ENCODE measurements around the gene RBP2.

- TF ChIP-seq TBL1XR1 (IDR thresholded peaks at IDR 0.05; ENCODE audit: low read length in 2 of 2) = no peak
- TF ChIP-seq ZNF146 (CRISPR knock-in tag; IDR thresholded peaks at IDR 0.05; ENCODE audit: unreplicated experiment) = no peak
- TF ChIP-seq, protein P1, sequence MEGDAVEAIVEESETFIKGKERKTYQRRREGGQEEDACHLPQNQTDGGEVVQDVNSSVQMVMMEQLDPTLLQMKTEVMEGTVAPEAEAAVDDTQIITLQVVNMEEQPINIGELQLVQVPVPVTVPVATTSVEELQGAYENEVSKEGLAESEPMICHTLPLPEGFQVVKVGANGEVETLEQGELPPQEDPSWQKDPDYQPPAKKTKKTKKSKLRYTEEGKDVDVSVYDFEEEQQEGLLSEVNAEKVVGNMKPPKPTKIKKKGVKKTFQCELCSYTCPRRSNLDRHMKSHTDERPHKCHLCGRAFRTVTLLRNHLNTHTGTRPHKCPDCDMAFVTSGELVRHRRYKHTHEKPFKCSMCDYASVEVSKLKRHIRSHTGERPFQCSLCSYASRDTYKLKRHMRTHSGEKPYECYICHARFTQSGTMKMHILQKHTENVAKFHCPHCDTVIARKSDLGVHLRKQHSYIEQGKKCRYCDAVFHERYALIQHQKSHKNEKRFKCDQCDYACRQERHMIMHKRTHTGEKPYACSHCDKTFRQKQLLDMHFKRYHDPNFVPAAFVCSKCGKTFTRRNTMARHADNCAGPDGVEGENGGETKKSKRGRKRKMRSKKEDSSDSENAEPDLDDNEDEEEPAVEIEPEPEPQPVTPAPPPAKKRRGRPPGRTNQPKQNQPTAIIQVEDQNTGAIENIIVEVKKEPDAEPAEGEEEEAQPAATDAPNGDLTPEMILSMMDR (IDR thresholded peaks at IDR 0.05 in 2 of 3, conservative IDR thresholded peaks at IDR 0.05 in 1 of 3; ENCODE audit: insufficient read depth in 2 of 3, low read depth in 1 of 3, low read length in 3 of 3) = no peak
- no peak for TF ChIP-seq RREB1 (CRISPR knock-in tag; IDR thresholded peaks at IDR 0.05)
- no peak for TF ChIP-seq HDAC1 (IDR thresholded peaks at IDR 0.05)
Measured at GRCh38 chr3:139518926-139519842, 42.9 kb upstream of the RBP2 start.

All from K562 (cell line).